GM12878 (cell line): ENCODE results near the gene ORAI1.

Experiments
- CBFB ChIP-seq: IDR thresholded peaks from 2 replicates; pipeline ENCODE4 v1.6.1; 2016; ENCODE audit warnings: antibody characterized with exemption, low read depth
- CHD2 ChIP-seq: IDR thresholded peaks from 2 replicates; pipeline ENCODE4 v1.6.1; 2011; ENCODE audit warnings: low read depth, low read length, improper control_type of control experiment, borderline replicate concordance
- CTCF ChIP-seq, 3 experiments: IDR thresholded peaks in 2 of 3; conservative IDR thresholded peaks in 1 of 3; 2 replicates each; pipeline ENCODE4 v1.5.1; 2011; ENCODE audit warnings: low read depth in 3 of 3, low read length in 3 of 3, mild to moderate bottlenecking in 3 of 3, control low read depth in 2 of 3, moderate library complexity in 2 of 3, inconsistent platforms in 1 of 3, mixed read lengths in 1 of 3; ENCODE audit not compliant: control insufficient read depth in 2 of 3, insufficient read depth in 1 of 3; ENCODE audit errors: extremely low read depth in 1 of 3
- EP300 ChIP-seq, 2 experiments: fragments of 150-350 bp in 1 of 2; IDR thresholded peaks; 2 replicates each; pipeline ENCODE4 v1.6.1; 2011 to 2012; ENCODE audit warnings: low read depth in 2 of 2, low read length in 2 of 2, borderline replicate concordance in 1 of 2, improper control_type of control experiment in 1 of 2, inconsistent platforms in 1 of 2; ENCODE audit not compliant: control insufficient read depth in 1 of 2
- LARP7 ChIP-seq: fragments of 450-650 bp; IDR thresholded peaks from 2 replicates; pipeline ENCODE4 v1.6.1; 2017; ENCODE audit warnings: mild to moderate bottlenecking
- MEF2B ChIP-seq: fragments of 450-650 bp; IDR thresholded peaks from 2 replicates; pipeline ENCODE4 v1.6.1; 2018; ENCODE audit warnings: mild to moderate bottlenecking, moderate library complexity; ENCODE audit not compliant: partially characterized antibody, poor library complexity, severe bottlenecking
- MYC ChIP-seq: IDR thresholded peaks from 2 replicates; pipeline ENCODE4 v1.6.1; 2011; ENCODE audit warnings: mild to moderate bottlenecking, low read length, moderate library complexity, inconsistent platforms; ENCODE audit not compliant: insufficient read depth, insufficient replicate concordance, insufficient read length, severe bottlenecking
- POLR2A ChIP-seq: IDR thresholded peaks from 2 replicates; pipeline ENCODE4 v1.6.1; 2011; ENCODE audit warnings: low read depth, mild to moderate bottlenecking, low read length
- POLR2AphosphoS5 ChIP-seq: IDR thresholded peaks from 2 replicates; pipeline ENCODE4 v1.6.1; 2011; ENCODE audit warnings: mild to moderate bottlenecking, low read length, inconsistent platforms
- USF2 ChIP-seq: IDR thresholded peaks from 2 replicates; pipeline ENCODE4 v1.6.1; 2011; ENCODE audit warnings: low read depth, low read length, improper control_type of control experiment, borderline replicate concordance
- ZNF274 ChIP-seq: IDR thresholded peaks from one replicate; pipeline ENCODE4 v1.8.0; 2011; ENCODE audit not compliant: insufficient read length, insufficient read depth
- TF ChIP-seq, protein P1 (sequence below): IDR thresholded peaks from 2 replicates; pipeline ENCODE4 v1.6.1; 2012; ENCODE audit warnings: low read depth, low read length, improper control_type of control experiment

DNA sequence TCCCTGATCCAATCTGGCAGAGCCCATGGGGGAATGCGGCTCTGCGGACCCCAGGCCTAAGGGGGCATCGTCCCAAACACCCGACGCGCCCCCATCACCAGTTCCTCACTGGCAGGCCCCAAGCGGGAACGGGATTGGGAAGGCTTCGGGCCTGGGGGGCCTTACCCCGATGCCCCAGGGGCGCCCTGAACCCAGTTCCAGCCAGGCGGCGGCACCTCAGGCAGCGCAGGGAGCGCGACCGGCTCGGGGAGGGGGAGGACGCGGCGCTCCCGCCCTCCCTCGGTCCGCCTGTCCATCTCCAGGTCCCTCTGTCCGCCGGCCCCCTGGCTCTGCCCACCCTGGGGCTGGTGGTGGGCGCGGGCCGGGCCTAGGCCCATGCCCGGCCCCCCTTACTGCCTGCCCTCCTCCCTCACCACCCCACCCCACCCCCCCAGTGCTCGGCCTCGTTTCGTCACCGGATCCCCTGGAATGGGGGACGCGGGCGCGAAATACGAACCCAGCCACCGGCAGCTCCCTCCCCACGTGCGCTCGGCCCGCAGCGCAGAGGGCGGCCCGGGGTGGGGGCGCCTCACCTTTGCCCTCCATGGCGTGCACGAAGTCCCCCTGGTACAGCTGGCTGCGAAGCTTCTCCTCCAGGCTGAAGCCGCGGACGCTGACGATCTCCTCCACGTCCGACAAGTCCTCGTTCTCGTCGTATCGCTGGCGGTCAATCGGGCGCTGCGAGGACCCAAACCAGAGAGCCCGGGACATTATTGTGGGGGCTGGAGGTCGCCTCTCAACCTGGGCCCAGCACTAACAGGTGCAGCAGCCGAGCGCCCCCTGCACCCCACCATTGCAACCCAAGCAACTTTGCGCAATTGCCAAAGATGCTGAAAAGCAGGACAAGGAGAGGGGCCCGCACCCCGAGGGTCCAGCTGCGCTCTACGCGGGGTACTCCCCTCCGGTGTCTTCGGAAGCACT, 47.8 kb upstream of the ORAI1 start:
- TF ChIP-seq CBFB (no peak), ZNF274 (no peak), EP300 (IDR thresholded peaks at IDR 0.05; ENCODE audit: borderline replicate concordance in 1 of 2, control insufficient read depth in 1 of 2, low read depth in 2 of 2, low read length in 2 of 2) (no peak), CTCF (IDR thresholded peaks at IDR 0.05 in 2 of 3, conservative IDR thresholded peaks at IDR 0.05 in 1 of 3; ENCODE audit: control insufficient read depth in 2 of 3, extremely low read depth in 1 of 3, insufficient read depth in 1 of 3, low read depth in 3 of 3, low read length in 3 of 3) (peak in 2 of 3 experiments; percentile 8 to 39; a peak in 3 of 6 replicates), USF2 (no peak), CHD2 (no peak), POLR2AphosphoS5 (no peak), MYC (no peak), POLR2A (no peak), MEF2B (no peak), LARP7 (0 out of 2 replicates have a peak, but pooled peaks have one; percentile 15)
- TF ChIP-seq, protein P1, sequence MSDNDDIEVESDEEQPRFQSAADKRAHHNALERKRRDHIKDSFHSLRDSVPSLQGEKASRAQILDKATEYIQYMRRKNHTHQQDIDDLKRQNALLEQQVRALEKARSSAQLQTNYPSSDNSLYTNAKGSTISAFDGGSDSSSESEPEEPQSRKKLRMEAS: peak; percentile 34; the same call in 1 of the 2 replicates
